Measurements from ENCODE around the gene TUBGCP2. TPM values are rescaled to one million over a fixed set of nuclear protein-coding genes. Genes with fewer than 3 reads are reported as not detected.

TUBGCP2 gene
- total and polyA plus RNA-seq, 2 donors from 2014 or later = 61.4 to 93.3 TPM

DNA sequence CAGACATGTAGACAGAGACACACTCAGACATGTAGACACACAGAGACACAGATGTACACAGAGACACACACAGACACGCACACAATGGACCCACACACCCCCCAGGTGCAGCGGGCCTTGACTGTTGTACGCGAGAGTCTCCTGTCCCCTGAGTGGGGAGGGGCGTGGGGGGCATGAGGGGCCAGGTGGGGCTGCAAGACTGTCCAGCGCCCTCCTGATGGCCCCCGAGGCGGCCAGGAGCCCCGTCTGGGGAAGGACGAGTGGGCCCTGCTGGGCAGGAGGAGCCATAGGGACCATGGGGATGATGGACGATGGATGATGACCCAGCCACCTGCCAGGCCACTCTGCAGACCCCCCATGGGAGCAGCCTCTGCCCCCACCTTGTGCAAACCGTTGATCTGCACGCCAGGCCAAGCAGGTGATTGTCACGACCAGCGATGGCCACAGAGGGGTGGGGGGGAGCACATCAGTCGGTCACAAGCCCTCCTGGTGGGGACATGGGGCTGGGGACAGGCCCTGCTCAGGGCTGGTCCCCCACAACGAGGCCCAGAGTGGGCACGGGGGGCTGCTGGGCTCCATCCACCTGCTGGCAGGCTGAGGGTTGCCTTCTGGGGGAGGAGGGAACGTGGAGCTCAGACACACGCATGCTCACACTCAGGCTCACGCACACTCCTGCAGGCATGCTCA, 59.4 kb downstream of the TUBGCP2 start:
- TF ChIP-seq CTCF (IDR thresholded peaks at IDR 0.05; ENCODE audit: borderline replicate concordance, extremely low read depth, insufficient read depth) = no peak
- H3K36me3 ChIP-seq (ENCODE audit: control insufficient read depth in 2 of 3, insufficient read depth in 3 of 3, low read length in 3 of 3) = no peaks in the 10 kb centered on the region
- H3K9me3 ChIP-seq (ENCODE audit: control insufficient read depth in 2 of 3, insufficient read depth in 1 of 3, low read length in 3 of 3) = no peaks in the 10 kb centered on the region
- H3K27me3 ChIP-seq (ENCODE audit: control insufficient read depth, insufficient read depth, low read length) = peaks cover 3% of the 10 kb centered on the region
- H3K4me1 ChIP-seq (ENCODE audit: control insufficient read depth in 2 of 3, insufficient read depth in 2 of 3, low read depth in 1 of 3, low read length in 3 of 3) = no peaks in the 10 kb centered on the region
- H3K27ac ChIP-seq (ENCODE audit: low read depth in 2 of 2, low read length in 2 of 2) = no peak overlapping the region
- FAIRE-seq (no peak), DNase-seq (no peak)
- H3K9ac ChIP-seq (ENCODE audit: low read length in 3 of 3) = no peak overlapping the region
- intact Hi-C loops (cut with DNase I) = no loop called here
- H3K4me3 ChIP-seq (ENCODE audit: low read length in 3 of 3) = no peak overlapping the region

DNA sequence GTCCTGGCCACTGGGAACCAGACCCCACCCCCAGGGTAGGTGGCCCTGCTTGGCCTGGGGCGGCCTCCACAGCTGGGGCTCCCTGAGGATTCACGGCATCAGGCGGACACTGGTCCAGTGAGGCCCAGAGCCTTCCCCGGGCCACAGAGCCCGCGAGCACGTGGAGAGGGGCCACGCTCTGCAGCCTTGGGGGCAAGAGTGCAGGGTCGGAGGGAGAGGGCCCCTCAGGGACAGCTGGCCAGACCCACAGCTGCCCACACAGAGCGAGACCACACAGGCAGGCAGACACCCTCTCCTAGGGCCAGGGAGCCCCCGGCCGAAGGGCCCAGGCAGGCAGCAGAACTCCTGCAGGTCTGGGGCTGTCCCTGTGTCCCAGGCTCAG, 60.3 kb downstream of the TUBGCP2 start:
- DNase-seq = peak in 1 of 5 donors; percentile 68
- intact Hi-C loops (cut with DNase I) = no loop called here
- Histone ChIP-seq H3K4me3 (ENCODE audit: low read length in 3 of 3) (no peak overlapping the region), H3K4me1 (ENCODE audit: control insufficient read depth in 2 of 3, insufficient read depth in 2 of 3, low read depth in 1 of 3, low read length in 3 of 3) (no peaks in the 10 kb centered on the region), H3K9ac (ENCODE audit: low read length in 3 of 3) (no peak overlapping the region), H3K27ac (ENCODE audit: low read depth in 2 of 2, low read length in 2 of 2) (no peak overlapping the region), H3K9me3 (ENCODE audit: control insufficient read depth in 2 of 3, insufficient read depth in 1 of 3, low read length in 3 of 3) (no peaks in the 10 kb centered on the region), H3K36me3 (ENCODE audit: control insufficient read depth in 2 of 3, insufficient read depth in 3 of 3, low read length in 3 of 3) (no peaks in the 10 kb centered on the region), H3K27me3 (ENCODE audit: control insufficient read depth, insufficient read depth, low read length) (peaks cover 3% of the 10 kb centered on the region)
- no peak for TF ChIP-seq CTCF (IDR thresholded peaks at IDR 0.05; ENCODE audit: borderline replicate concordance, extremely low read depth, insufficient read depth)
- FAIRE-seq = no peak

DNA sequence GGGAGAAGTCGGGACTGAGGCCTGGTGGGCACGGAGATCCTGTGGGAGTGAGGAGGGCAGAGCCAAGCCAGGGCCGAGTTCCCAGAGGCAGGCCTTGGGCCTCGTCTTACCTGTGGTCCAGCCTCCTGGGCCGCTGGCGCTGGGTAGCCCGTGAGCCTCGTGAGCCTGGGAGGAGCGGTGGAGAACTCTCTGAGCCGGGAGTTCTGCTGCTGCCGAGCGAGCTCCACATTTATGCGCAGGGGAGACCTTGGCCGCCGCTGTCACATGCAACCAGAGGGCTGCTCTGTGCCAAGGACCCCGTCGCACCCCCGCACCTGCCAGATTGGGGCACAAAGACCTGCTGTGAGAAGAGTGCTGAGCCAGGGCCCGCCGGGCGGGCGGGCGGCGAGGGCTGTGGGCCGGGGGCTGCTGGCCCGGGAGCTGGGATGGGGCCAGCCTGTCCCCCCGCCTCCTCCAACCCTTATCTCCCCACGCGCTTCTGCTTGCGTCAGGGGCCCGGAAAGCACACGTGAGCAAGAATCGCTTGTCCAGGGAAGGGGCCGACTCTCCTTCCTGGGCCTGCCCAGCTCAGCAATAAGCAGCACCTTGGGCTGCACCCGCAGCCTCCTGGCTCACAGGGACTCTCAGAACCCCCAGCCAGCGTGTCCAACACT, 60.9 kb downstream of the TUBGCP2 start:
- no peak for TF ChIP-seq CTCF (IDR thresholded peaks at IDR 0.05; ENCODE audit: borderline replicate concordance, extremely low read depth, insufficient read depth)
- no peak overlapping the region for H3K9ac ChIP-seq (ENCODE audit: low read length in 3 of 3)
- H3K4me1 ChIP-seq (ENCODE audit: control insufficient read depth in 2 of 3, insufficient read depth in 2 of 3, low read depth in 1 of 3, low read length in 3 of 3) = no peaks in the 10 kb centered on the region
- peaks cover 0 to 2% (median 0%) of the 10 kb centered on the region in 3 donors for H3K36me3 ChIP-seq (ENCODE audit: control insufficient read depth in 2 of 3, insufficient read depth in 3 of 3, low read length in 3 of 3)
- intact Hi-C loops (cut with DNase I) = no loop called here
- no peak overlapping the region for H3K27ac ChIP-seq (ENCODE audit: low read depth in 2 of 2, low read length in 2 of 2)
- H3K27me3 ChIP-seq (ENCODE audit: control insufficient read depth, insufficient read depth, low read length) = peaks cover 3% of the 10 kb centered on the region
- H3K9me3 ChIP-seq (ENCODE audit: control insufficient read depth in 2 of 3, insufficient read depth in 1 of 3, low read length in 3 of 3) = no peaks in the 10 kb centered on the region
- no peak overlapping the region for H3K4me3 ChIP-seq (ENCODE audit: low read length in 3 of 3)
- no peak for FAIRE-seq
- DNase-seq = peak in 1 of 5 donors; percentile 71
